ENCODE results near the gene HERC2. TPM values are rescaled to one million over a fixed set of nuclear protein-coding genes. Genes with fewer than 3 reads are reported as not detected.
"Not testable (repeated sequence)": the region's sequence is repeated elsewhere in the genome, so short reads cannot be mapped to it uniquely, and the experiment has no call there.

The HERC2 gene
- total and polyA plus RNA-seq, 4 donors: 21.7 to 70.8 (median 47.5) TPM

GRCh38 chr15:28227303-28227702, 94.7 kb downstream of the HERC2 start:
- H3K4me3 ChIP-seq (ENCODE audit: low read length in 2 of 2); H3K4me1 ChIP-seq (ENCODE audit: control insufficient read depth in 1 of 2, insufficient read depth in 2 of 2, low read length in 2 of 2); DNase-seq; ATAC-seq (ENCODE audit: low FRiP score); H3K27ac ChIP-seq (ENCODE audit: low read depth in 1 of 2, low read length in 2 of 2); H3K36me3 ChIP-seq (ENCODE audit: control insufficient read depth in 1 of 2, insufficient read depth in 2 of 2, low read length in 1 of 2); intact Hi-C loops (cut with DNase I); H3K27me3 ChIP-seq (ENCODE audit: control insufficient read depth in 1 of 2, insufficient read depth in 2 of 2, low read length in 1 of 2); H3K9me3 ChIP-seq (ENCODE audit: control insufficient read depth, low read length): not testable (repeated sequence)
- 17 to 26% methylated on average over 1 of the region's 1 CpG for WGBS, 2 donors

GRCh38 chr15:28222612-28223011, 99.4 kb downstream of the HERC2 start:
- DNase-seq; H3K27me3 ChIP-seq (ENCODE audit: control insufficient read depth in 1 of 2, insufficient read depth in 2 of 2, low read length in 1 of 2); H3K4me1 ChIP-seq (ENCODE audit: control insufficient read depth in 1 of 2, insufficient read depth in 2 of 2, low read length in 2 of 2); H3K27ac ChIP-seq (ENCODE audit: low read depth in 1 of 2, low read length in 2 of 2); intact Hi-C loops (cut with DNase I); H3K4me3 ChIP-seq (ENCODE audit: low read length in 2 of 2); ATAC-seq (ENCODE audit: low FRiP score); H3K9me3 ChIP-seq (ENCODE audit: control insufficient read depth, low read length): not testable (repeated sequence)
- 78 to 91% methylated on average over 7 of the region's 7 CpGs for WGBS, 2 donors
- peaks cover 4 to 11% of the 10 kb centered on the region in 2 donors for H3K36me3 ChIP-seq (ENCODE audit: control insufficient read depth in 1 of 2, insufficient read depth in 2 of 2, low read length in 1 of 2)

GRCh38 chr15:28221696-28222095, 100.3 kb downstream of the HERC2 start:
- ATAC-seq (ENCODE audit: low FRiP score); H3K4me3 ChIP-seq (ENCODE audit: low read length in 2 of 2); H3K27me3 ChIP-seq (ENCODE audit: control insufficient read depth in 1 of 2, insufficient read depth in 2 of 2, low read length in 1 of 2); intact Hi-C loops (cut with DNase I); H3K27ac ChIP-seq (ENCODE audit: low read depth in 1 of 2, low read length in 2 of 2); DNase-seq; H3K4me1 ChIP-seq (ENCODE audit: control insufficient read depth in 1 of 2, insufficient read depth in 2 of 2, low read length in 2 of 2); H3K9me3 ChIP-seq (ENCODE audit: control insufficient read depth, low read length): not testable (repeated sequence)
- H3K36me3 ChIP-seq (ENCODE audit: control insufficient read depth in 1 of 2, insufficient read depth in 2 of 2, low read length in 1 of 2): peaks cover 4 to 11% of the 10 kb centered on the region in 2 donors
- 92 to 97% methylated on average over 4 of the region's 4 CpGs for WGBS, 2 donors

- Histone ChIP-seq H3K9me3 (ENCODE audit: control insufficient read depth, low read length) (no peaks in the 10 kb centered on the region), H3K4me1 (ENCODE audit: control insufficient read depth in 1 of 2, insufficient read depth in 2 of 2, low read length in 2 of 2) (no peaks in the 10 kb centered on the region), H3K27ac (ENCODE audit: low read depth in 1 of 2, low read length in 2 of 2) (no peak overlapping the region), H3K4me3 (ENCODE audit: low read length in 2 of 2) (no peak overlapping the region), H3K27me3 (ENCODE audit: control insufficient read depth in 1 of 2, insufficient read depth in 2 of 2, low read length in 1 of 2) (no peaks in the 10 kb centered on the region), H3K36me3 (ENCODE audit: control insufficient read depth in 1 of 2, insufficient read depth in 2 of 2, low read length in 1 of 2) (peaks cover 4 to 14% of the 10 kb centered on the region in 2 donors)
- intact Hi-C loops (cut with DNase I): no loop called here
- DNase-seq: no peak
- peak; percentile 7 for ATAC-seq (ENCODE audit: low FRiP score)
- WGBS, 2 donors: 86 to 89% methylated on average over 10 of the region's 10 CpGs
Observed at GRCh38 chr15:28219116-28219515, 102.9 kb downstream of the HERC2 start.

GRCh38 chr15:28216946-28217546, 104.9 kb downstream of the HERC2 start:
- intact Hi-C loops (cut with DNase I); H3K27ac ChIP-seq (ENCODE audit: low read depth in 1 of 2, low read length in 2 of 2); H3K27me3 ChIP-seq (ENCODE audit: control insufficient read depth in 1 of 2, insufficient read depth in 2 of 2, low read length in 1 of 2); H3K9me3 ChIP-seq (ENCODE audit: control insufficient read depth, low read length); DNase-seq; H3K4me3 ChIP-seq (ENCODE audit: low read length in 2 of 2); H3K4me1 ChIP-seq (ENCODE audit: control insufficient read depth in 1 of 2, insufficient read depth in 2 of 2, low read length in 2 of 2); ATAC-seq (ENCODE audit: low FRiP score): not testable (repeated sequence)
- H3K36me3 ChIP-seq (ENCODE audit: control insufficient read depth in 1 of 2, insufficient read depth in 2 of 2, low read length in 1 of 2): peaks cover 4 to 14% of the 10 kb centered on the region in 2 donors
- 95 to 97% methylated on average over 12 to 14 of the region's 14 CpGs for WGBS, 2 donors

GRCh38 chr15:28215521-28215920, 106.5 kb downstream of the HERC2 start:
- DNase-seq; H3K9me3 ChIP-seq (ENCODE audit: control insufficient read depth, low read length); H3K4me3 ChIP-seq (ENCODE audit: low read length in 2 of 2); intact Hi-C loops (cut with DNase I); H3K27ac ChIP-seq (ENCODE audit: low read depth in 1 of 2, low read length in 2 of 2); H3K27me3 ChIP-seq (ENCODE audit: control insufficient read depth in 1 of 2, insufficient read depth in 2 of 2, low read length in 1 of 2); ATAC-seq (ENCODE audit: low FRiP score); H3K4me1 ChIP-seq (ENCODE audit: control insufficient read depth in 1 of 2, insufficient read depth in 2 of 2, low read length in 2 of 2): not testable (repeated sequence)
- H3K36me3 ChIP-seq (ENCODE audit: control insufficient read depth in 1 of 2, insufficient read depth in 2 of 2, low read length in 1 of 2): peaks cover 4 to 14% of the 10 kb centered on the region in 2 donors
- WGBS, 2 donors: 91% methylated on average over 14 of the region's 14 CpGs

GRCh38 chr15:28214006-28214790, 107.8 kb downstream of the HERC2 start:
- H3K4me3 ChIP-seq (ENCODE audit: low read length in 2 of 2); H3K36me3 ChIP-seq (ENCODE audit: control insufficient read depth in 1 of 2, insufficient read depth in 2 of 2, low read length in 1 of 2); intact Hi-C loops (cut with DNase I); ATAC-seq (ENCODE audit: low FRiP score); H3K27me3 ChIP-seq (ENCODE audit: control insufficient read depth in 1 of 2, insufficient read depth in 2 of 2, low read length in 1 of 2); H3K9me3 ChIP-seq (ENCODE audit: control insufficient read depth, low read length); H3K4me1 ChIP-seq (ENCODE audit: control insufficient read depth in 1 of 2, insufficient read depth in 2 of 2, low read length in 2 of 2); H3K27ac ChIP-seq (ENCODE audit: low read depth in 1 of 2, low read length in 2 of 2); DNase-seq: not testable (repeated sequence)
- 95 to 97% methylated on average over 34 to 39 of the region's 39 CpGs for WGBS, 2 donors

- WGBS, 2 donors: 88 to 94% methylated on average over 5 of the region's 8 CpGs
Observed at GRCh38 chr15:28213393-28213792, 108.6 kb downstream of the HERC2 start.

GRCh38 chr15:28208583-28208982, 113.4 kb downstream of the HERC2 start:
- intact Hi-C loops (cut with DNase I): no loop called here
- no peak overlapping the region for H3K4me3 ChIP-seq (ENCODE audit: low read length in 2 of 2)
- DNase-seq (no peak), ATAC-seq (ENCODE audit: low FRiP score) (no peak)
- no peaks in the 10 kb centered on the region for H3K9me3 ChIP-seq (ENCODE audit: control insufficient read depth, low read length)
- H3K27me3 ChIP-seq (ENCODE audit: control insufficient read depth in 1 of 2, insufficient read depth in 2 of 2, low read length in 1 of 2): no peaks in the 10 kb centered on the region
- no peak overlapping the region for H3K27ac ChIP-seq (ENCODE audit: low read depth in 1 of 2, low read length in 2 of 2)
- WGBS, 2 donors: 81 to 86% methylated on average over 6 of the region's 6 CpGs
- no peaks in the 10 kb centered on the region for H3K36me3 ChIP-seq (ENCODE audit: control insufficient read depth in 1 of 2, insufficient read depth in 2 of 2, low read length in 1 of 2)
- no peaks in the 10 kb centered on the region for H3K4me1 ChIP-seq (ENCODE audit: control insufficient read depth in 1 of 2, insufficient read depth in 2 of 2, low read length in 2 of 2)

More at GRCh38 chr15:28213393-28213792, 108.6 kb downstream of the HERC2 start:
- intact Hi-C loops (cut with DNase I); H3K27me3 ChIP-seq (ENCODE audit: control insufficient read depth in 1 of 2, insufficient read depth in 2 of 2, low read length in 1 of 2); H3K36me3 ChIP-seq (ENCODE audit: control insufficient read depth in 1 of 2, insufficient read depth in 2 of 2, low read length in 1 of 2); H3K4me3 ChIP-seq (ENCODE audit: low read length in 2 of 2); ATAC-seq (ENCODE audit: low FRiP score); H3K9me3 ChIP-seq (ENCODE audit: control insufficient read depth, low read length); H3K4me1 ChIP-seq (ENCODE audit: control insufficient read depth in 1 of 2, insufficient read depth in 2 of 2, low read length in 2 of 2); DNase-seq; H3K27ac ChIP-seq (ENCODE audit: low read depth in 1 of 2, low read length in 2 of 2): not testable (repeated sequence)

Data from aorta (tissue), 5 donors.